Measurements from ENCODE around the gene SHISA9. TPM values are rescaled to one million over a fixed set of nuclear protein-coding genes. Genes with fewer than 3 reads are reported as not detected.

The SHISA9 gene
- total and polyA plus RNA-seq, 2 of the 4 experiments (the other 2 are of a cell fraction), result under 0.01 TPM; not detected in 1

GRCh38 chr16:13165024-13165423 is 263.6 kb downstream of the SHISA9 start:
- Histone ChIP-seq H2AK9ac (replicated peaks; ENCODE audit: low read depth, low read length, poor library complexity) (no peak overlapping the region), H3K4ac (ENCODE audit: low read depth, low read length) (no peak overlapping the region), H3K9me1 (ENCODE audit: insufficient read depth, low read length) (no peaks in the 10 kb centered on the region), H4K20me1 (ENCODE audit: insufficient read depth, low read length) (no peaks in the 10 kb centered on the region), H3K4me2 (ENCODE audit: low read depth, low read length) (no peak overlapping the region), H2AFZ (replicated peaks; ENCODE audit: low read length, poor library complexity) (no peak overlapping the region), H3K56ac (ENCODE audit: extremely low read depth, insufficient read depth, low read length) (no peak overlapping the region), H3K18ac (ENCODE audit: low read depth, low read length) (no peak overlapping the region), H3K9me3 (ENCODE audit: control insufficient read depth, insufficient read depth, low read length) (peaks cover 20% of the 10 kb centered on the region), H3K27me3 (ENCODE audit: control insufficient read depth, insufficient read depth, low read length) (no peaks in the 10 kb centered on the region), H4K91ac (ENCODE audit: insufficient read depth, low read depth, low read length) (no peak overlapping the region), H3K36me3 (ENCODE audit: control insufficient read depth, insufficient read depth, low read length) (no peaks in the 10 kb centered on the region), H3K4me3 (ENCODE audit: insufficient read depth, low read depth, low read length) (no peak overlapping the region), H2BK5ac (ENCODE audit: low read depth, low read length, poor library complexity, severe bottlenecking) (no peak overlapping the region), H3K14ac (replicated peaks; ENCODE audit: low read depth, low read length) (no peak overlapping the region), H2BK15ac (ENCODE audit: low read depth, low read length) (no peak overlapping the region), H3K23ac (ENCODE audit: low read depth, low read length) (no peak overlapping the region), H2BK120ac (ENCODE audit: low read depth, low read length) (no peak overlapping the region), H3K27ac (ENCODE audit: insufficient read depth, low read length) (no peak overlapping the region), H2AK5ac (ENCODE audit: low read depth, low read length) (no peak overlapping the region), H4K5ac (ENCODE audit: low read depth, low read length) (no peak overlapping the region), H4K8ac (ENCODE audit: low read depth in 2 of 2, low read length in 2 of 2) (no peak overlapping the region), H3K79me1 (ENCODE audit: low read depth in 1 of 2, low read length in 2 of 2) (no peaks in the 10 kb centered on the region), H3K9ac (ENCODE audit: low read depth, low read length) (no peak overlapping the region), H3K4me1 (ENCODE audit: control insufficient read depth, insufficient read depth, low read length) (no peaks in the 10 kb centered on the region), H2BK20ac (ENCODE audit: low read depth, low read length) (no peak overlapping the region)
- TF ChIP-seq ELK1 (IDR thresholded peaks at IDR 0.05; ENCODE audit: borderline replicate concordance, low read depth, low read length), result no peak
- no peak for TF ChIP-seq MAZ (IDR thresholded peaks at IDR 0.05; ENCODE audit: borderline replicate concordance, low read depth, low read length)
- no peak for TF ChIP-seq CTCF (conservative IDR thresholded peaks at IDR 0.05; ENCODE audit: low read depth, low read length)
- no peak for TF ChIP-seq CEBPB (IDR thresholded peaks at IDR 0.05; ENCODE audit: low read depth, low read length)
- no peak for TF ChIP-seq POLR2A (IDR thresholded peaks at IDR 0.05; ENCODE audit: low read depth, low read length)
- no peak for TF ChIP-seq MXI1 (IDR thresholded peaks at IDR 0.05; ENCODE audit: borderline replicate concordance, low read depth, low read length)
- no peak for TF ChIP-seq FOS (IDR thresholded peaks at IDR 0.05; ENCODE audit: low read depth, low read length)
- no peak for TF ChIP-seq RFX5 (IDR thresholded peaks at IDR 0.05; ENCODE audit: low read depth, low read length)
- TF ChIP-seq NFE2L2 (IDR thresholded peaks at IDR 0.05; ENCODE audit: low read depth, low read length), result no peak
- no peak for TF ChIP-seq RAD21 (IDR thresholded peaks at IDR 0.05; ENCODE audit: low read length)
- no peak for TF ChIP-seq USF2 (IDR thresholded peaks at IDR 0.05; ENCODE audit: low read depth, low read length)
- TF ChIP-seq RCOR1 (IDR thresholded peaks at IDR 0.05; ENCODE audit: insufficient replicate concordance, low read length), result no peak
- in situ Hi-C loops (cut with MboI; ENCODE audit: low sequenced_read_pairs) (no loop called here), dilution Hi-C loops (cut with HindIII; ENCODE audit: low sequenced_read_pairs, unreplicated experiment) (no loop called here), intact Hi-C loops (cut with micrococcal nuclease) (no loop called here)
- CTCF ChIA-PET, result no interaction called here
- POLR2A ChIA-PET (ENCODE audit: unreplicated experiment), result no interaction called here
- DNase-seq (no peak), ATAC-seq (ENCODE audit: low read depth) (no peak)
- BruUV-seq (replicated peaks), result no TSS peak
- no CpG with 5 or more reads among the region's 1 CpG for WGBS, 2 experiments (ENCODE audit: extremely low coverage in 2 of 2, insufficient read length in 1 of 2)
